HL-60/S4 (cell line): Measurements from ENCODE around the gene DQX1.
"Not testable (repeated sequence)": the region's sequence is repeated elsewhere in the genome, so short reads cannot be mapped to it uniquely, and the experiment has no call there.

Experiments
- in situ Hi-C: fragments of 300-500 bp; cut with MboI; formaldehyde crosslinking; loops from 2 replicates; pipeline ENCODE4 v1.14.3; 2022; ENCODE audit warnings: low sequenced_read_pairs

Gene DQX1

DNA sequence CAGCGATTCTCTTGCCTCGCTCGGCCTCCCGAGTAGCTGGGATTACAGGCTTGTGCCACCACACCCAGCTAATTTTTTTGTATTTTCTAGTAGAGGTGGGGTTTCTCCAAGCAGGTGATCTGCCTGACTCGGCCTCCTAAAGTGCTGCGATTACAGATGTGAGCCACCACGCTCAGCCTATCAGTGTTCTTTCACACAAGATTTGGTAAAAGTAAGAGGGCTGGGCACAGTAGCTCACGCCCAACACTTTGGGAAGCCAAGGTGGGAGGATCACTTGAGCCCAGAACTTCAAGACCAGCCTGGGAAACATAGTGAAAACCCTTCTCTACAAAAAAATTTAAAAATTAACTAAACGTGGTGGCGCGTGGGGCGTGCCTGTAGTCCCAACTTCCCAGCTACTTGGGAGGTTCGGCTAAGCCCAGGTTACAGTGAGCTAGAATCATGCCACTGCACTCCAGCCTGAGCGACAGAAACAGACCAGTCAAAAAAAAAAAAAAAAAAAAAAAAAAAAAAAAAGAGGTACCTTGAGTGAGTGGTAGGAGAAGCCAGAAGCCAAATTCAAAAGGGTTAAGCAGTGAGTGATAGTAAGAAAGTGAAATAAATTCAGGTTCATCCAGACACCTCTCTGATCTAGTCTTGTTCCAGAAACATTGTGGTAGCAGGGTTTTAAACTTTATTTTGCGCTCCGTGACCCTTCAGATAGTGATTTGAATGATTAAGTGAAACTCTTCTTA is 54.5 kb downstream of the DQX1 start:
- in situ Hi-C loops, result no loop called here

DNA sequence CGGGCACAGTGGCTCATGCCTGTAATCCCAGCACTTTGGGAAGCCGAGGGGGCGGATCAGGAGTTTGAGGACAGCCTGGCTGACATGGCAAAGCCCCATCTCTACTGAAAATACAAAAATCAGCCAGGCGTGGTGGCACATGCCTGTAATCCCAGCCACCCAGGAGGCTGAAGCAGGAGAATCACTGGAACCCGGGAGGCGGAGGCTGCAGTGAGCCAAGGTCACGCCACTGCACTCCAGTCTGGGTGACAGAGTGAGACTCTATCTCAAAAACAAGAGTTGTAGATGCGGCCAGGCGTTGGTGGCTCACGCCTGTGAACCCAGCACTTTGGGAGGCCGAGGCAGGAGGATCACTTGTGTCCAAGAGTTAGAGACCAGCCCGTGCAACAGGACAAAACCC is 55.3 kb downstream of the DQX1 start:
- in situ Hi-C loops, result not testable (repeated sequence)
